ENCODE measurements around the gene PTPN21.

Gene PTPN21

DNA sequence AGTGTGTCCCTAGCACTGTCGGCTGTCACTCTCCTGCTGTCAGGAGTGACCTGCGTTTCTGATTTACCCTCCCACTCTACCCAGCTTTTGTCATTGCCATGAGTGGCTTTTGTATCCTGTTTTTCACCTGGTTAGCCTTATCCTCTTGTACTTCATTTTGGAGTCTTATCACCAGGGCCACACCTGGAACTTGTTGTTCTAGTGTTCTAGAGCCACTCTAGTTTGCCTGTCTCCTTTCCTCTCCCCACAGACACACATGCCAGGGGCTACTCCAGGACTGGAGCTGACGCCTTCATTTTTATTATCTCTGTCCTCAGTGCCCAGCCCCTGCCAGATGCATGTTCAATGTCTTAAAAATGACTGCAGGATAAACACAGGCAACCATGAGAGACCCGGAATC is 42.2 kb upstream of the PTPN21 start:
- DNase-seq (ENCODE audit: low read depth), result no peak
- TF ChIP-seq, protein P1, sequence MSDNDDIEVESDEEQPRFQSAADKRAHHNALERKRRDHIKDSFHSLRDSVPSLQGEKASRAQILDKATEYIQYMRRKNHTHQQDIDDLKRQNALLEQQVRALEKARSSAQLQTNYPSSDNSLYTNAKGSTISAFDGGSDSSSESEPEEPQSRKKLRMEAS (IDR thresholded peaks at IDR 0.05; ENCODE audit: low read depth, low read length), result no peak
- no peak for TF ChIP-seq MYC (IDR thresholded peaks at IDR 0.05; ENCODE audit: low read depth, low read length)
- TF ChIP-seq CTCF (IDR thresholded peaks at IDR 0.05; ENCODE audit: low read depth, low read length), result no peak
- no peak for TF ChIP-seq POLR2A (IDR thresholded peaks at IDR 0.05; ENCODE audit: extremely low read depth, insufficient read length)
- H3K4me3 ChIP-seq (ENCODE audit: low read depth, low read length), result no peak overlapping the region

DNA sequence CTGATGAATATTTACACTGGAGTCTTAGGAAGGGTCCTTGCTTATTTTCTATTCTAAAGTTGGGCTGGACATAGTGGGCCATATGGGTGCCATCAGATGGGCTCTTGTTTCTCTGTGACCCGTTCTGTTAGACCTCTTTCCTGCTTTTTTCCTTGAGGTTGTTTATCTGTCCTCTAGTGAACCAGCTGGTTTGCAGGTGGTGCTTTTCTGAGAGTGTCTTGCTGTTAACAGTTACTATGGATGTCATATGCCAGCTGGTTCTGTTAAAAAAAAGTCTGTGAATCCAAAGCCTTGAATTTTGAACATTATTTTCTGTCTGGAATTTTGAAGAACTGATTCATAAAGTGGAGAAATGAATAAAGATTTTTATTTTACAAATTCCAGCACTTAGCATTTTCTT is 37.2 kb upstream of the PTPN21 start:
- TF ChIP-seq POLR2A (IDR thresholded peaks at IDR 0.05; ENCODE audit: extremely low read depth, insufficient read length), result no peak
- TF ChIP-seq, protein P1 (IDR thresholded peaks at IDR 0.05; ENCODE audit: low read depth, low read length), result no peak
- TF ChIP-seq MYC (IDR thresholded peaks at IDR 0.05; ENCODE audit: low read depth, low read length), result no peak
- no peak for TF ChIP-seq CTCF (IDR thresholded peaks at IDR 0.05; ENCODE audit: low read depth, low read length)
- no peak overlapping the region for H3K4me3 ChIP-seq (ENCODE audit: low read depth, low read length)
- DNase-seq (ENCODE audit: low read depth), result no peak

DNA sequence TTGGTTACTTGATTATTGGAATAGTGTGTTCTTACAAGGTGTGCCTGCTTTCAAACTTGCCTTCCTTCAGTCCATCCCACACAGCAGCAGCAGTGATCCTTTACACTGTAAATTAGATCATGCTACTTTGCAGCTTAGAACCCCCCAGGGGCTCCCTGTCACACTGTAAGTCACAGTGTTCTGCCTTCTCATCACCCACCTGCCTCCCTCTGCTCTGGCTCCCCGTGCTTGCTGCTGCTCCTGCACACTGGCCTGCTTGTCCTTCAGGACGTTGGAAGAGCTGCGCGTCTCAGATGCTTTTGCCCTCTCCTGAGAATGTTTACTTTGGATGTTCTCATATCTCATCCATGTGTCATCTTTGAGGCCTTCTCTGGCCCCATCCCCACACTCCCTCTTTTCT is 35.4 kb upstream of the PTPN21 start:
- TF ChIP-seq CTCF (IDR thresholded peaks at IDR 0.05; ENCODE audit: low read depth, low read length), result no peak
- no peak for TF ChIP-seq MYC (IDR thresholded peaks at IDR 0.05; ENCODE audit: low read depth, low read length)
- no peak for TF ChIP-seq POLR2A (IDR thresholded peaks at IDR 0.05; ENCODE audit: extremely low read depth, insufficient read length)
- TF ChIP-seq, protein P1 (IDR thresholded peaks at IDR 0.05; ENCODE audit: low read depth, low read length), result no peak
- H3K4me3 ChIP-seq (ENCODE audit: low read depth, low read length), result no peak overlapping the region
- no peak for DNase-seq (ENCODE audit: low read depth)

DNA sequence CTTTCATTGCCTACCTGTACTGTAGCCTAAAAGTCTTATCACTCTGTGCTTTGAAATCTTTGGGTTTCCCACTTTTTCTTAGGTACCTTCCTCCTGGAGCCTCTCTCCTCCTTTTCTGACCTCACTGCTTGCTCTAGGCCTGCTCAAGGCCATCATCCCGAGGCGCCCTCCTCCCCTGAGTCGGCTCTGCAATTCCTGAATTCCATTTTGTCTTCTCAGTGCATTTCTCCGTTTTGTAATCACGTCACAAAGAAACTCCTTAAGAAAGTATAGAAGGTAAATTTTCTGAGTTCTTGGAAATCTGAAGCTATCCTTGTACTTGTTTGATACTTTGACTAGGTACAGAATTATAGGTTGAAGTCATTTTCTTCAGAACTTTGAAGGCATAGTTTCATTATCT is 33.3 kb upstream of the PTPN21 start:
- no peak overlapping the region for H3K4me3 ChIP-seq (ENCODE audit: low read depth, low read length)
- TF ChIP-seq MYC (IDR thresholded peaks at IDR 0.05; ENCODE audit: low read depth, low read length), result no peak
- TF ChIP-seq CTCF (IDR thresholded peaks at IDR 0.05; ENCODE audit: low read depth, low read length), result no peak
- no peak for DNase-seq (ENCODE audit: low read depth)

DNA sequence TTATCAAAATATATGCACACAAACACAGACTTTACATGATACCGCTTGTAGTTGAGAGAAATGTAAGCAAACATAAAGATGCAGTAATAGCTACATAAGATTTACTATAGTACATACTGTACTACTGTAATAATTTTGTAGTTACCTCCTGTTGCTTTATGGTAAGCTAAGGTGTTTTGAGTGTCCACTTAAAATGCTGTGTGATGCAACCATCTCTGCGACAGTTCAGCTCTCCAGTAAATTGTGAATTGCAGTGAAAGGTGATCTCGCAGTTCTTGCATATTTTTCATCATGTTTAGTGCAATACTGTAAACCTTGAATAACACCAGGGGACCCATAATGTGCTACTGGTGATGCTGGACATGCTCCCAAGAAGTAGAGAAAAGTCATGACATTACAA is 29.6 kb upstream of the PTPN21 start:
- no peak overlapping the region for H3K4me3 ChIP-seq (ENCODE audit: low read depth, low read length)
- TF ChIP-seq POLR2A (IDR thresholded peaks at IDR 0.05; ENCODE audit: extremely low read depth, insufficient read length) (no peak), MYC (IDR thresholded peaks at IDR 0.05; ENCODE audit: low read depth, low read length) (no peak), CTCF (IDR thresholded peaks at IDR 0.05; ENCODE audit: low read depth, low read length) (no peak)
- TF ChIP-seq, protein P1 (IDR thresholded peaks at IDR 0.05; ENCODE audit: low read depth, low read length), result no peak
- DNase-seq (ENCODE audit: low read depth), result no peak

GRCh38 chr14:88576222-88576621 is 21.4 kb upstream of the PTPN21 start:
- H3K4me3 ChIP-seq (ENCODE audit: low read depth, low read length), result no peak overlapping the region
- DNase-seq (ENCODE audit: low read depth), result no peak
- TF ChIP-seq POLR2A (IDR thresholded peaks at IDR 0.05; ENCODE audit: extremely low read depth, insufficient read length) (no peak), CTCF (IDR thresholded peaks at IDR 0.05; ENCODE audit: low read depth, low read length) (no peak), MYC (IDR thresholded peaks at IDR 0.05; ENCODE audit: low read depth, low read length) (no peak)
- TF ChIP-seq, protein P1 (IDR thresholded peaks at IDR 0.05; ENCODE audit: low read depth, low read length), result no peak
